HUES48 (cell line): Measurements from ENCODE around the gene CLDN9.

Experiments
- H3K27ac ChIP-seq: one replicate; pipeline ENCODE4 v1.7.0; 2013; ENCODE audit warnings: low read depth, low read length, inconsistent platforms
- H3K27me3 ChIP-seq: 2 replicates; pipeline ENCODE4 v1.6.1; 2013; ENCODE audit warnings: mild to moderate bottlenecking, low read length; ENCODE audit not compliant: control insufficient read depth, insufficient read depth
- H3K36me3 ChIP-seq: 2 replicates; pipeline ENCODE4 v1.6.1; 2013; ENCODE audit warnings: low read length; ENCODE audit not compliant: control insufficient read depth, insufficient read depth
- H3K4me1 ChIP-seq: 2 replicates; pipeline ENCODE4 v1.6.1; 2013; ENCODE audit warnings: mild to moderate bottlenecking, low read length; ENCODE audit not compliant: control insufficient read depth, insufficient read depth
- H3K4me3 ChIP-seq: 2 replicates; pipeline ENCODE4 v1.5.1; 2013; ENCODE audit warnings: mild to moderate bottlenecking, low read depth, low read length
- H3K9ac ChIP-seq: 2 replicates; pipeline ENCODE4 v1.6.1; 2013; ENCODE audit warnings: mild to moderate bottlenecking, low read depth, low read length, moderate library complexity
- H3K9me3 ChIP-seq: 2 replicates; pipeline ENCODE4 v1.6.1; 2013; ENCODE audit warnings: low read length; ENCODE audit not compliant: control insufficient read depth, insufficient read depth

CLDN9 gene

GRCh38 chr16:2985462-2985861 lies 27.3 kb upstream of the CLDN9 start:
- no peak overlapping the region for H3K9ac ChIP-seq
- no peaks in the 10 kb centered on the region for H3K27me3 ChIP-seq
- H3K27ac ChIP-seq = no peak overlapping the region
- H3K4me3 ChIP-seq = no peak overlapping the region
- H3K9me3 ChIP-seq = no peaks in the 10 kb centered on the region
- H3K4me1 ChIP-seq = peaks cover 32% of the 10 kb centered on the region
- no peaks in the 10 kb centered on the region for H3K36me3 ChIP-seq

- Histone ChIP-seq H3K9ac (no peak overlapping the region), H3K4me1 (peaks cover 32% of the 10 kb centered on the region), H3K9me3 (no peaks in the 10 kb centered on the region), H3K27ac (no peak overlapping the region), H3K4me3 (no peak overlapping the region), H3K27me3 (no peaks in the 10 kb centered on the region), H3K36me3 (no peaks in the 10 kb centered on the region)
These were observed 26.8 kb upstream of the CLDN9 start for GRCh38 chr16:2985893-2986355.

DNA sequence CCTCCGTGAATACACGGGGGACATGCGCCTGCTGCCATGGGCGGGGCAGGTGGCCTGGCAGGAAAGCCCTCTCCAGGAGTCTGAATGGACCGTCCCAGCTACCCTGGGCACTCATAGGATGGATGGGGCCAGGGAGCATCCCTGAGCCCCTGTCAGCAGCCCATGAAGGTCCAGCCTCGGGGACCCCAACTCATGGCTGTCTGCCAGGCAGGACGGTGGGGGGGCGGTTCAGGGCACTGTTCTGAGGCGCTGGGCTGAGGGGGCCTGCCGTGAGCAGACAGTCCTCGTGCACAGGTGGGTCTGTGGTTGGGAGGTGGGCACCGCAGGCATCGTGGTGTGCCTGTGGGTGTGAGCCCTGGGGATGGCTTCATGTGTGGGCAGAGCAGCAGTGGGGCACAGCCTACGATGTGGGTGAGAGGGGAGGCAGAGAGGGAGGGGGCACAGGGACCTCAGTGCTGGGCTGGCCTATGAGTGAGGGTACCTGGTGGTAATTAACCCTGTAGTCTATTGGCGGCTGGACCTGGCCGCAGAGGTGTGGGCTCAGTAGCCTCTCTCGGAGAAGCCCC lies 26.0 kb upstream of the CLDN9 start:
- H3K9ac ChIP-seq = no peak overlapping the region
- peaks cover 27% of the 10 kb centered on the region for H3K4me1 ChIP-seq
- H3K36me3 ChIP-seq = no peaks in the 10 kb centered on the region
- H3K27me3 ChIP-seq = no peaks in the 10 kb centered on the region
- no peak overlapping the region for H3K27ac ChIP-seq
- no peak overlapping the region for H3K4me3 ChIP-seq
- no peaks in the 10 kb centered on the region for H3K9me3 ChIP-seq

DNA sequence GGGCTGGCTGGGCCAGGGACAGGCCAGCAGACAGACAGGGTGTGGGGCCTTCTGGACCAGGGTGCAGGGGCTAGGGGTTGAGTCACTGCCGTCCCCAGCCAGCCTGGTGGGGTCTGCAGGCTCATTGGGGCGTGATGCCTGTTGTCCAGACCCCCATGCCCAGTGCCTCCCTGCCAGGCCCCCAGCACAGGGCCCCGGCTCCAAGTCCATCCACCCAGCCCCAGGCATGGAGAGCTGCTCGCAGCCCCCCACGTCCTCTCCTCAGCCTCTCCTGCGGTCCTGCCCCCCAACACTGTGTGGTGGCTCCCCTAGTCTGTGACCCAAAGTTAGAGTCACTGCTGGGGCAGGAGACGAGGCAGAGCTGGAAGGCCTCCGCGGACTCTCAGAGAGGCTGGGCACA lies 25.4 kb upstream of the CLDN9 start:
- no peak overlapping the region for H3K27ac ChIP-seq
- no peaks in the 10 kb centered on the region for H3K9me3 ChIP-seq
- H3K4me3 ChIP-seq = no peak overlapping the region
- H3K36me3 ChIP-seq = no peaks in the 10 kb centered on the region
- H3K4me1 ChIP-seq = peaks cover 21% of the 10 kb centered on the region
- no peaks in the 10 kb centered on the region for H3K27me3 ChIP-seq
- no peak overlapping the region for H3K9ac ChIP-seq

DNA sequence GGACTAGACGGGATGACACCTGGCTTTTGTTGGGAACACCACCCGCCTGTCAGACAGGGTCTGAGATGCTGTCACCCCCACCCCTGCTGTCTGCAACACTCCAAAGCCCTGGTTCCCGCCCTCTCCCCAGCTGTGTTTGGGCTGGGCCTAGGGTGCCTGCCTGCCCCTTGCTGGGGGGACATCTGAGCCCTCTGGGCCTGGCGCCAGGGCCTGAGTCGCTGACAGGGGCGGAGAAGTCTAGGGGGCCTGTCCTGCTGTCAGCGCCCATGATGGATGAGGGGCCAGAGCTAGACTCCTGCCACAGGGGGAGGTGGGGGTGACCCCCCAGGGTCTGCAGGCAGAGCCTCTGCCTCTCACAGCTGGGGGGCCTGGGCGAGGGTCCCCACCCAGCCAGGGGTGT lies 24.9 kb upstream of the CLDN9 start:
- no peaks in the 10 kb centered on the region for H3K9me3 ChIP-seq
- no peaks in the 10 kb centered on the region for H3K27me3 ChIP-seq
- no peak overlapping the region for H3K27ac ChIP-seq
- H3K9ac ChIP-seq = no peak overlapping the region
- no peaks in the 10 kb centered on the region for H3K36me3 ChIP-seq
- H3K4me1 ChIP-seq = peaks cover 19% of the 10 kb centered on the region
- no peak overlapping the region for H3K4me3 ChIP-seq

DNA sequence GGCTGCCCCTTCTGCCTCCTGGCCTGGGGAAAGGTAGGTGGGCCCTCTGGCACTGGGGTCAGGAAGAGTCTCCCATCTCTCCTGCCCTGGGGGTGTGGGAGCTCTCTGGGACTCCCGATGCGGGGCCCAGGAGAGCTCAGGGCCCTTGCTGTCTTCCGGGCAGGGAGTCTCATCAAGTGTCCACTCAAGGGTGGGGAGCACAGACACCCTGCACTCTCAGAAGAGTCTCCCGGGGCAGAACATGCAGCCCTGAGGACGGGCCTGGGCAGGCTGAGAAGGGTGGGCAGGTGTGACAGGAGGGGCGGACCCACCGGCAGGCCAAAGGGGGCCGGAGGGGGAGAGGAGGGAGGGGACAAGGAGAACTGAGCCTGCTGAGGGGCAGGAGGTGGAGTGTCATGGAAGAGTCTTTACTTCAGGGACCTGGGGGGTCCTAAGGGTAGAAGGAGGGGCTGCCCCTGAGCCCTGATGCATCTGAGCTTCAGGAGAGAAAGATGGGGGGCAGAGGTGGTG lies 24.1 kb upstream of the CLDN9 start:
- H3K4me3 ChIP-seq = no peak overlapping the region
- no peaks in the 10 kb centered on the region for H3K27me3 ChIP-seq
- no peak overlapping the region for H3K9ac ChIP-seq
- H3K27ac ChIP-seq = no peak overlapping the region
- H3K4me1 ChIP-seq = peaks cover 16% of the 10 kb centered on the region
- no peaks in the 10 kb centered on the region for H3K36me3 ChIP-seq
- no peaks in the 10 kb centered on the region for H3K9me3 ChIP-seq

- no peak overlapping the region for H3K27ac ChIP-seq
These were observed 21.8 kb upstream of the CLDN9 start for GRCh38 chr16:2990891-2991290.

DNA sequence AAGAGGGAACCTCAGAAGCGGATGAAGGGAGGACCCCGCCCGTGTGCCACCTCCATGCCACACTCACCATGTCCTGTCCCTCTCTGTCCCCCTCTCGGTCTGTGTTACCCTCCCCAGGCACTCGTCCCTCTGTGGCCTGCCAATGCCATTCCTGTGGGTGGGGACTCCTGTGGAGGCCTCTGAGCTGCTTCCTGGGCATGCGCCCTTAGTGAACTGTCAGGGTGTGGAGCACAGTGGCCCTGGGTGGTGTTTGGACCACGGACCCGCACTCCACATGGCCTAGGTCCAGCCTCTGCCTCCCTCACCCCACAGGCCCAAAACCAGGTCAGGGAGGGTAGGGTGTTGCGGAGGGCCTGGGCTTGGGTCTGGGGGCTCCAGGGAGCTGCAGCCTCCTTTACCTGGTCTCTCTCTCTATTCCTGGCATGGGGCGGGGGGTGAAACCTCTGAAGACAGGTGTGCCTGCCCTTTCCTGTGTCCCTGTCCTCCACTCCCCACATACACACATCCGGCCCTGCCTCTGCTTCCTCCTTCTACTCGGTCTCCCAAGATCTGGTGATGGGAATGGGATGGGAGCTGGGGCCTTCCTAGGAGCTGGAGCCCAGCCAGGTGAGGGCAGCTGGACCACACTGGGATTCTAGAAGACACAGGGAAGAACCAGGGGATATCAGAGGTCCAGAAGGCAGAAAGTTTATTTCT lies 21.0 kb upstream of the CLDN9 start:
- Histone ChIP-seq H3K36me3 (no peaks in the 10 kb centered on the region), H3K4me3 (no peak overlapping the region), H3K9ac (no peak overlapping the region), H3K27me3 (no peaks in the 10 kb centered on the region), H3K4me1 (peaks cover 17% of the 10 kb centered on the region), H3K9me3 (no peaks in the 10 kb centered on the region), H3K27ac (no peak overlapping the region)

More at GRCh38 chr16:2990891-2991290, 21.8 kb upstream of the CLDN9 start:
- Histone ChIP-seq H3K9me3 (no peaks in the 10 kb centered on the region), H3K4me3 (no peak overlapping the region), H3K9ac (no peak overlapping the region), H3K27me3 (no peaks in the 10 kb centered on the region), H3K4me1 (peaks cover 16% of the 10 kb centered on the region), H3K36me3 (no peaks in the 10 kb centered on the region)

GRCh38 chr16:2992383-2993081 lies 20.2 kb upstream of the CLDN9 start:
- Histone ChIP-seq H3K4me1 (peaks cover 20% of the 10 kb centered on the region), H3K36me3 (no peaks in the 10 kb centered on the region), H3K9me3 (no peaks in the 10 kb centered on the region), H3K27me3 (no peaks in the 10 kb centered on the region), H3K4me3 (no peak overlapping the region), H3K27ac (no peak overlapping the region), H3K9ac (no peak overlapping the region)

- H3K9me3 ChIP-seq = no peaks in the 10 kb centered on the region
- no peaks in the 10 kb centered on the region for H3K36me3 ChIP-seq
- no peak overlapping the region for H3K4me3 ChIP-seq
- no peaks in the 10 kb centered on the region for H3K27me3 ChIP-seq
- H3K27ac ChIP-seq = no peak overlapping the region
- H3K4me1 ChIP-seq = 0 out of 2 replicates have a peak, but pooled peaks cover 5% of the 10 kb centered on the region
- H3K9ac ChIP-seq = no peak overlapping the region
These were observed 16.4 kb upstream of the CLDN9 start for GRCh38 chr16:2996298-2996697.

DNA sequence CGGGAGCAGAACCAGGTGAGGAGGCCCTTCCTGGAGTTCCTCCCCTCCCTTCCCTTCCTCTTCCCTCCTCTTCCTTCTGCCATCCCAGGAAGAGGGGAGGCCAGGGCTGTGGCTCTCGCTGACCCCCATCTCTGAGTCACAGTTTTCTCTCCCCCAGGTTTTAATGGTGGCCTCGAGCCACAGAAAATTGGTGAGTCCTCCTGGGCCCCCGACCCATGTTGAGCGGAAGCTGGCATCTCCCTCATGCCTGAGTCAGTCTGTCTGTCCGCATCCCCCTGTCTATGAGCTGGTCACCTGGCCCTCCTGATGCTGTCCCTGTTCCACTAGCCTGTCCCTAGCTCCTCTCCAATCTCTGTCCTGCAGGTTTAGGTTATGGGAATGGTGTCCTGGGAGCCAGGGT lies 12.8 kb upstream of the CLDN9 start:
- Histone ChIP-seq H3K4me3 (no peak overlapping the region), H3K27ac (no peak overlapping the region), H3K36me3 (no peaks in the 10 kb centered on the region), H3K9ac (no peak overlapping the region), H3K4me1 (peaks cover 5% of the 10 kb centered on the region; the same call in 1 of the 2 replicates), H3K27me3 (no peaks in the 10 kb centered on the region), H3K9me3 (no peaks in the 10 kb centered on the region)
